Coronary artery (tissue), 2 donors: ENCODE data around the gene PID1.
A peak's percentile ranks its signal among the peaks of the same experiment; 100 is the strongest.

Experiments used
- DNase-seq: peaks from one replicate; pipeline ENCODE4 v3.0.0-alpha.2; 2017; ENCODE audit warnings: low spot score
- H3K27ac ChIP-seq, 2 donors: fragments of 200-600 bp; sonication (generic); one replicate each; pipeline ENCODE4 v1.5.1; 2016 to 2019
- H3K4me3 ChIP-seq: fragments of 200-600 bp; sonication (generic); 2 replicates; pipeline ENCODE4 v1.5.1; 2016; ENCODE audit warnings: mild to moderate bottlenecking, moderate library complexity
- CTCF ChIP-seq: fragments of 200-600 bp; sonication (generic); IDR thresholded peaks from one replicate; pipeline ENCODE4 v1.5.1; 2019; ENCODE audit warnings: antibody characterized with exemption

Gene PID1

GRCh38 chr2:229164545-229165249 lies 106.4 kb downstream of the PID1 start:
- DNase-seq: no peak
- H3K4me3 ChIP-seq: no peak overlapping the region
- H3K27ac ChIP-seq: no peak overlapping the region
- no peak for TF ChIP-seq CTCF

- no peak overlapping the region for H3K4me3 ChIP-seq
- H3K27ac ChIP-seq: no peak overlapping the region
- no peak for DNase-seq
- TF ChIP-seq CTCF: no peak
Measured at GRCh38 chr2:229163893-229164292, 107.2 kb downstream of the PID1 start.

- no peak for TF ChIP-seq CTCF
- Histone ChIP-seq H3K4me3 (no peak overlapping the region), H3K27ac (no peak overlapping the region)
- no peak for DNase-seq
Measured at GRCh38 chr2:229162015-229162414, 109.1 kb downstream of the PID1 start.

- DNase-seq: no peak
- TF ChIP-seq CTCF: no peak
- Histone ChIP-seq H3K27ac (no peak overlapping the region), H3K4me3 (no peak overlapping the region)
Measured at GRCh38 chr2:229160984-229161383, 110.1 kb downstream of the PID1 start.

GRCh38 chr2:229160180-229160579 lies 110.9 kb downstream of the PID1 start:
- TF ChIP-seq CTCF: no peak
- Histone ChIP-seq H3K27ac (no peak overlapping the region), H3K4me3 (no peak overlapping the region)
- no peak for DNase-seq

GRCh38 chr2:229159405-229159804 lies 111.7 kb downstream of the PID1 start:
- TF ChIP-seq CTCF: no peak
- peak overlapping the region in 1 of 2 donors; percentile 3 for H3K27ac ChIP-seq
- no peak for DNase-seq
- no peak overlapping the region for H3K4me3 ChIP-seq

- no peak for DNase-seq
- Histone ChIP-seq H3K4me3 (no peak overlapping the region), H3K27ac (no peak overlapping the region)
- TF ChIP-seq CTCF: no peak
Measured at GRCh38 chr2:229154381-229154780, 116.7 kb downstream of the PID1 start.
